Liver (tissue), 9 donors: Measurements from ENCODE around the gene SLC38A11. TPM values are rescaled to one million over a fixed set of nuclear protein-coding genes. Genes with fewer than 3 reads are reported as not detected.

Experiments
- DNase-seq: peaks from one replicate; pipeline ENCODE4 v3.0.0-alpha.2; 2017; ENCODE audit warnings: low spot score
- H3K27ac ChIP-seq, 2 donors: one replicate each; pipeline ENCODE4 v1.7.0; 2013; ENCODE audit warnings: inconsistent platforms in 2 of 2, low read length in 2 of 2, control low read depth in 1 of 2, low read depth in 1 of 2, mild to moderate bottlenecking in 1 of 2
- H3K27me3 ChIP-seq, 4 donors: one replicate each; pipeline versions ENCODE4 v1.6.1 to v1.7.0; 2013; ENCODE audit warnings: low read length in 3 of 4, inconsistent platforms in 1 of 4, mild to moderate bottlenecking in 1 of 4, moderate library complexity in 1 of 4; ENCODE audit not compliant: control insufficient read depth in 4 of 4, insufficient read depth in 4 of 4
- H3K36me3 ChIP-seq, 4 donors: one replicate each; pipeline versions ENCODE4 v1.6.1 to v1.7.0; 2013; ENCODE audit warnings: low read length in 3 of 4, mild to moderate bottlenecking in 3 of 4, low read depth in 1 of 4, moderate library complexity in 1 of 4; ENCODE audit not compliant: control insufficient read depth in 4 of 4, insufficient read depth in 3 of 4
- H3K4me1 ChIP-seq, 4 donors: one replicate each; pipeline versions ENCODE4 v1.6.1 to v1.7.0; 2013; ENCODE audit warnings: low read length in 3 of 4, mild to moderate bottlenecking in 3 of 4, moderate library complexity in 1 of 4; ENCODE audit not compliant: control insufficient read depth in 4 of 4, insufficient read depth in 4 of 4
- H3K4me3 ChIP-seq, 3 donors: one replicate each; pipeline versions ENCODE4 v1.6.1 to v1.7.0; 2013; ENCODE audit warnings: low read length in 3 of 3, control low read depth in 1 of 3, low read depth in 1 of 3, mild to moderate bottlenecking in 1 of 3
- H3K9ac ChIP-seq, 2 donors: one replicate each; pipeline ENCODE4 v1.7.0; 2013; ENCODE audit warnings: low read length in 2 of 2, mild to moderate bottlenecking in 2 of 2, moderate library complexity in 2 of 2, control low read depth in 1 of 2, low read depth in 1 of 2
- H3K9me3 ChIP-seq, 4 donors: one replicate each; pipeline versions ENCODE4 v1.6.1 to v1.7.0; 2013; ENCODE audit warnings: low read length in 3 of 4; ENCODE audit not compliant: control insufficient read depth in 4 of 4
- ATF3 ChIP-seq: IDR thresholded peaks from 2 replicates; pipeline ENCODE4 v1.6.1; 2016; ENCODE audit warnings: antibody characterized with exemption
- EGR1 ChIP-seq, 2 donors: IDR thresholded peaks; 2 replicates each; pipeline ENCODE4 v1.6.1; 2016 to 2018; ENCODE audit warnings: antibody characterized with exemption in 2 of 2, low read depth in 2 of 2
- FOXA1 ChIP-seq: IDR thresholded peaks from 2 replicates; pipeline ENCODE4 v1.6.1; 2016; ENCODE audit warnings: antibody characterized with exemption
- FOXA2 ChIP-seq: IDR thresholded peaks from 2 replicates; pipeline ENCODE4 v1.6.1; 2016; ENCODE audit warnings: antibody characterized with exemption
- GABPA ChIP-seq, 2 donors: IDR thresholded peaks in 1 of 2; conservative IDR thresholded peaks in 1 of 2; 2 replicates each; pipeline ENCODE4 v1.6.1; 2016; ENCODE audit warnings: antibody characterized with exemption in 2 of 2, mild to moderate bottlenecking in 1 of 2, moderate library complexity in 1 of 2
- HNF4A ChIP-seq, 2 donors: conservative IDR thresholded peaks; 2 replicates each; pipeline ENCODE4 v1.6.1; 2016; ENCODE audit warnings: antibody characterized with exemption in 2 of 2, mild to moderate bottlenecking in 2 of 2
- HNF4G ChIP-seq: IDR thresholded peaks from 2 replicates; pipeline ENCODE4 v1.6.1; 2016; ENCODE audit warnings: antibody characterized with exemption
- JUND ChIP-seq, 2 donors: IDR thresholded peaks; 2 replicates each; pipeline ENCODE4 v1.6.1; 2016; ENCODE audit warnings: antibody characterized with exemption in 2 of 2
- NR2F2 ChIP-seq: IDR thresholded peaks from 2 replicates; pipeline ENCODE4 v1.6.1; 2016; ENCODE audit warnings: antibody characterized with exemption
- RAD21 ChIP-seq, 2 donors: IDR thresholded peaks; 2 replicates each; pipeline ENCODE4 v1.6.1; 2016; ENCODE audit warnings: antibody characterized with exemption in 2 of 2, mild to moderate bottlenecking in 2 of 2
- RXRA ChIP-seq, 2 donors: IDR thresholded peaks; 2 replicates each; pipeline ENCODE4 v1.6.1; 2017 to 2018; ENCODE audit warnings: antibody characterized with exemption in 2 of 2, mild to moderate bottlenecking in 1 of 2
- SP1 ChIP-seq: IDR thresholded peaks from 2 replicates; pipeline ENCODE4 v1.6.1; 2018; ENCODE audit warnings: antibody characterized with exemption, mild to moderate bottlenecking
- TAF1 ChIP-seq: conservative IDR thresholded peaks from 2 replicates; pipeline ENCODE4 v1.6.1; 2016; ENCODE audit warnings: antibody characterized with exemption, mild to moderate bottlenecking
- YY1 ChIP-seq: IDR thresholded peaks from 2 replicates; pipeline ENCODE4 v1.6.1; 2016; ENCODE audit warnings: antibody characterized with exemption, mild to moderate bottlenecking
- WGBS: extraction: QIAGEN DNeasy Blood & Tissue Kit; methylation state at CpG from one replicate; pipeline ENCODE4 v1.1.7; 2013; 5-methylcytosine and 5-hydroxymethylcytosine counted together
- polyA plus RNA-seq, 2 donors: library from polyadenylated mRNA; stranded (reverse) in 1 of 2; unstranded in 1 of 2; fragments of 200-250 nt in 1 of 2; fragments of >200 nt in 1 of 2; fragmentation: Nextera tagmentation in 1 of 2; extraction: Ambion mirVana in 1 of 2; gene quantifications; one replicate each; pipeline versions ENCODE4 v1.2.1 to v1.2.3, GENCODE V29; 2013 to 2015
- total RNA-seq, 2 donors: library from RNA; depleted of rRNA; stranded (reverse); fragments of >200 nt; gene quantifications; one replicate each; pipeline ENCODE4 v1.2.3, GENCODE V29; 2014
- TF ChIP-seq, protein P1 (sequence below): fragments of 150-350 bp; IDR thresholded peaks from 2 replicates; pipeline ENCODE4 v1.5.1; 2017; ENCODE audit warnings: improper control_type of control experiment, low read depth, low read length; ENCODE audit not compliant: missing input control
- TF ChIP-seq, protein P2 (sequence below): IDR thresholded peaks from 2 replicates; pipeline ENCODE4 v1.6.1; 2016; ENCODE audit warnings: antibody characterized with exemption
- TF ChIP-seq, protein P3 (sequence below): IDR thresholded peaks from 2 replicates; pipeline ENCODE4 v1.6.1; 2016; ENCODE audit warnings: antibody characterized with exemption
- TF ChIP-seq, protein P4 (sequence below): IDR thresholded peaks from 2 replicates; pipeline ENCODE4 v1.6.1; 2016; ENCODE audit warnings: antibody characterized with exemption, mild to moderate bottlenecking
- donor health status: healthy.
- donor health status: healthy.
- donor health status: healthy.
- donor health status: healthy.
- donor health status: healthy.

SLC38A11 gene
- total and polyA plus RNA-seq, 4 donors = 0.54 to 3.3 (median 2.3) TPM

GRCh38 chr2:164852086-164852485, 103.2 kb downstream of the SLC38A11 start:
- H3K27ac ChIP-seq = no peak overlapping the region
- TF ChIP-seq ATF3 = no peak
- TF ChIP-seq, protein P1, sequence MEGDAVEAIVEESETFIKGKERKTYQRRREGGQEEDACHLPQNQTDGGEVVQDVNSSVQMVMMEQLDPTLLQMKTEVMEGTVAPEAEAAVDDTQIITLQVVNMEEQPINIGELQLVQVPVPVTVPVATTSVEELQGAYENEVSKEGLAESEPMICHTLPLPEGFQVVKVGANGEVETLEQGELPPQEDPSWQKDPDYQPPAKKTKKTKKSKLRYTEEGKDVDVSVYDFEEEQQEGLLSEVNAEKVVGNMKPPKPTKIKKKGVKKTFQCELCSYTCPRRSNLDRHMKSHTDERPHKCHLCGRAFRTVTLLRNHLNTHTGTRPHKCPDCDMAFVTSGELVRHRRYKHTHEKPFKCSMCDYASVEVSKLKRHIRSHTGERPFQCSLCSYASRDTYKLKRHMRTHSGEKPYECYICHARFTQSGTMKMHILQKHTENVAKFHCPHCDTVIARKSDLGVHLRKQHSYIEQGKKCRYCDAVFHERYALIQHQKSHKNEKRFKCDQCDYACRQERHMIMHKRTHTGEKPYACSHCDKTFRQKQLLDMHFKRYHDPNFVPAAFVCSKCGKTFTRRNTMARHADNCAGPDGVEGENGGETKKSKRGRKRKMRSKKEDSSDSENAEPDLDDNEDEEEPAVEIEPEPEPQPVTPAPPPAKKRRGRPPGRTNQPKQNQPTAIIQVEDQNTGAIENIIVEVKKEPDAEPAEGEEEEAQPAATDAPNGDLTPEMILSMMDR = no peak
- no peak for TF ChIP-seq HNF4G
- TF ChIP-seq SP1 = no peak
- no peak for TF ChIP-seq RAD21 (IDR thresholded peaks at IDR 0.05)
- TF ChIP-seq, protein P2, sequence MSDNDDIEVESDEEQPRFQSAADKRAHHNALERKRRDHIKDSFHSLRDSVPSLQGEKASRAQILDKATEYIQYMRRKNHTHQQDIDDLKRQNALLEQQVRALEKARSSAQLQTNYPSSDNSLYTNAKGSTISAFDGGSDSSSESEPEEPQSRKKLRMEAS = no peak
- TF ChIP-seq RXRA (IDR thresholded peaks at IDR 0.05) = no peak
- TF ChIP-seq FOXA1 = no peak
- no peak for TF ChIP-seq JUND (IDR thresholded peaks at IDR 0.05)
- TF ChIP-seq YY1 = no peak
- no peak for TF ChIP-seq FOXA2
- TF ChIP-seq, protein P3, sequence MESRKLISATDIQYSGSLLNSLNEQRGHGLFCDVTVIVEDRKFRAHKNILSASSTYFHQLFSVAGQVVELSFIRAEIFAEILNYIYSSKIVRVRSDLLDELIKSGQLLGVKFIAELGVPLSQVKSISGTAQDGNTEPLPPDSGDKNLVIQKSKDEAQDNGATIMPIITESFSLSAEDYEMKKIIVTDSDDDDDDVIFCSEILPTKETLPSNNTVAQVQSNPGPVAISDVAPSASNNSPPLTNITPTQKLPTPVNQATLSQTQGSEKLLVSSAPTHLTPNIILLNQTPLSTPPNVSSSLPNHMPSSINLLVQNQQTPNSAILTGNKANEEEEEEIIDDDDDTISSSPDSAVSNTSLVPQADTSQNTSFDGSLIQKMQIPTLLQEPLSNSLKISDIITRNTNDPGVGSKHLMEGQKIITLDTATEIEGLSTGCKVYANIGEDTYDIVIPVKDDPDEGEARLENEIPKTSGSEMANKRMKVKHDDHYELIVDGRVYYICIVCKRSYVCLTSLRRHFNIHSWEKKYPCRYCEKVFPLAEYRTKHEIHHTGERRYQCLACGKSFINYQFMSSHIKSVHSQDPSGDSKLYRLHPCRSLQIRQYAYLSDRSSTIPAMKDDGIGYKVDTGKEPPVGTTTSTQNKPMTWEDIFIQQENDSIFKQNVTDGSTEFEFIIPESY = no peak
- no peak for TF ChIP-seq GABPA (IDR thresholded peaks at IDR 0.05 in 1 of 2, conservative IDR thresholded peaks at IDR 0.05 in 1 of 2)
- TF ChIP-seq HNF4A (conservative IDR thresholded peaks at IDR 0.05) = no peak
- no peak overlapping the region for H3K9ac ChIP-seq
- H3K4me1 ChIP-seq = peaks cover 0 to 4% (median 2%) of the 10 kb centered on the region in 4 donors
- no peak overlapping the region for H3K4me3 ChIP-seq
- no peaks in the 10 kb centered on the region for H3K27me3 ChIP-seq
- DNase-seq = no peak
- no peaks in the 10 kb centered on the region for H3K36me3 ChIP-seq
- H3K9me3 ChIP-seq = no peaks in the 10 kb centered on the region
- 95% methylated on average over 4 of the region's 4 CpGs for WGBS

- no peak for TF ChIP-seq ATF3
- TF ChIP-seq, protein P1 = no peak
- no peak for TF ChIP-seq EGR1 (IDR thresholded peaks at IDR 0.05; ENCODE audit: low read depth in 2 of 2)
- no peak for TF ChIP-seq RXRA (IDR thresholded peaks at IDR 0.05)
- TF ChIP-seq SP1 = no peak
- no peak for TF ChIP-seq TAF1
- peak; percentile 15 for TF ChIP-seq YY1
- TF ChIP-seq, protein P4, sequence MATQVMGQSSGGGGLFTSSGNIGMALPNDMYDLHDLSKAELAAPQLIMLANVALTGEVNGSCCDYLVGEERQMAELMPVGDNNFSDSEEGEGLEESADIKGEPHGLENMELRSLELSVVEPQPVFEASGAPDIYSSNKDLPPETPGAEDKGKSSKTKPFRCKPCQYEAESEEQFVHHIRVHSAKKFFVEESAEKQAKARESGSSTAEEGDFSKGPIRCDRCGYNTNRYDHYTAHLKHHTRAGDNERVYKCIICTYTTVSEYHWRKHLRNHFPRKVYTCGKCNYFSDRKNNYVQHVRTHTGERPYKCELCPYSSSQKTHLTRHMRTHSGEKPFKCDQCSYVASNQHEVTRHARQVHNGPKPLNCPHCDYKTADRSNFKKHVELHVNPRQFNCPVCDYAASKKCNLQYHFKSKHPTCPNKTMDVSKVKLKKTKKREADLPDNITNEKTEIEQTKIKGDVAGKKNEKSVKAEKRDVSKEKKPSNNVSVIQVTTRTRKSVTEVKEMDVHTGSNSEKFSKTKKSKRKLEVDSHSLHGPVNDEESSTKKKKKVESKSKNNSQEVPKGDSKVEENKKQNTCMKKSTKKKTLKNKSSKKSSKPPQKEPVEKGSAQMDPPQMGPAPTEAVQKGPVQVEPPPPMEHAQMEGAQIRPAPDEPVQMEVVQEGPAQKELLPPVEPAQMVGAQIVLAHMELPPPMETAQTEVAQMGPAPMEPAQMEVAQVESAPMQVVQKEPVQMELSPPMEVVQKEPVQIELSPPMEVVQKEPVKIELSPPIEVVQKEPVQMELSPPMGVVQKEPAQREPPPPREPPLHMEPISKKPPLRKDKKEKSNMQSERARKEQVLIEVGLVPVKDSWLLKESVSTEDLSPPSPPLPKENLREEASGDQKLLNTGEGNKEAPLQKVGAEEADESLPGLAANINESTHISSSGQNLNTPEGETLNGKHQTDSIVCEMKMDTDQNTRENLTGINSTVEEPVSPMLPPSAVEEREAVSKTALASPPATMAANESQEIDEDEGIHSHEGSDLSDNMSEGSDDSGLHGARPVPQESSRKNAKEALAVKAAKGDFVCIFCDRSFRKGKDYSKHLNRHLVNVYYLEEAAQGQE = no peak
- TF ChIP-seq, protein P2 = peak; percentile 17
- TF ChIP-seq, protein P3 = no peak
- no peak for TF ChIP-seq NR2F2
- no peak for TF ChIP-seq JUND (IDR thresholded peaks at IDR 0.05)
- no peak for TF ChIP-seq HNF4A (conservative IDR thresholded peaks at IDR 0.05)
- peak; percentile 23 for TF ChIP-seq FOXA2
- H3K27ac ChIP-seq = no peak overlapping the region
- peaks cover 0 to 4% (median 2%) of the 10 kb centered on the region in 4 donors for H3K4me1 ChIP-seq
- WGBS = 42% methylated on average over 4 of the region's 4 CpGs
- no peak for DNase-seq
- H3K9ac ChIP-seq = no peak overlapping the region
- no peaks in the 10 kb centered on the region for H3K9me3 ChIP-seq
- no peak overlapping the region for H3K4me3 ChIP-seq
- no peaks in the 10 kb centered on the region for H3K27me3 ChIP-seq
- no peaks in the 10 kb centered on the region for H3K36me3 ChIP-seq
Measured at GRCh38 chr2:164850235-164850634, 105.1 kb downstream of the SLC38A11 start.
